CD4-positive, alpha-beta memory T cell (primary cell): ENCODE results near the gene ANKFN1. TPM values are rescaled to one million over a fixed set of nuclear protein-coding genes. Genes with fewer than 3 reads are reported as not detected.

Experiments
- CTCF ChIA-PET: fragments of 350-600 bp; sonication (Branson Sonifier 250); formaldehyde crosslinking; loops from one replicate; lab custom pipeline; 2021; ENCODE audit warnings: inconsistent platforms; ENCODE audit not compliant: partially characterized antibody; lab: Charles Lee
- POLR2A ChIA-PET: fragments of 350-600 bp; sonication (Branson Sonifier 250); formaldehyde crosslinking; loops from one replicate; lab custom pipeline; 2021; ENCODE audit not compliant: partially characterized antibody; lab: Charles Lee
- DNase-seq, 5 donors: peaks; one replicate each; pipeline versions ENCODE4 v3.0.0 to v3.0.0-alpha.2; 2020 to 2022; ENCODE audit warnings: mixed read lengths in 1 of 5
- H3K27ac ChIP-seq: one replicate; pipeline ENCODE4 v1.7.0; 2013; ENCODE audit warnings: low read depth, low read length
- H3K27me3 ChIP-seq: 2 replicates; pipeline ENCODE4 v1.7.0; 2013; ENCODE audit warnings: mild to moderate bottlenecking, low read length, moderate library complexity; ENCODE audit not compliant: insufficient read depth
- H3K36me3 ChIP-seq: 2 replicates; pipeline ENCODE4 v1.7.0; 2013; ENCODE audit warnings: mild to moderate bottlenecking, low read length, moderate library complexity; ENCODE audit not compliant: insufficient read depth
- H3K4me1 ChIP-seq: 2 replicates; pipeline ENCODE4 v1.7.0; 2013; ENCODE audit warnings: mild to moderate bottlenecking, low read length, moderate library complexity; ENCODE audit not compliant: insufficient read depth
- H3K4me3 ChIP-seq, 2 donors: one replicate each; pipeline ENCODE4 v1.7.0; 2013; ENCODE audit warnings: low read length in 2 of 2, mild to moderate bottlenecking in 1 of 2
- H3K9me3 ChIP-seq, 2 donors: one replicate each; pipeline ENCODE4 v1.7.0; 2013; ENCODE audit warnings: low read length in 2 of 2, control low read depth in 1 of 2; ENCODE audit not compliant: control insufficient read depth in 1 of 2
- H3K27ac Mint-ChIP-seq, 7 donors: one replicate each; pipeline ENCODE4 v1.8.0; 2020 to 2021; ENCODE audit warnings: mixed read lengths in 7 of 7, mild to moderate bottlenecking in 6 of 7, inconsistent platforms in 3 of 7, moderate library complexity in 3 of 7
- H3K27me3 Mint-ChIP-seq, 2 donors: one replicate each; pipeline ENCODE4 v1.8.0; 2020 to 2021; ENCODE audit warnings: mixed read lengths in 2 of 2
- H3K36me3 Mint-ChIP-seq, 2 donors: one replicate each; pipeline ENCODE4 v1.8.0; 2020 to 2021; ENCODE audit warnings: mixed read lengths in 2 of 2, inconsistent platforms in 1 of 2, mild to moderate bottlenecking in 1 of 2
- H3K4me1 Mint-ChIP-seq, 4 donors: one replicate each; pipeline ENCODE4 v1.8.0; 2020 to 2021; ENCODE audit warnings: mixed read lengths in 4 of 4, mild to moderate bottlenecking in 1 of 4
- H3K4me3 Mint-ChIP-seq, 8 donors: one replicate each; pipeline ENCODE4 v1.8.0; 2020 to 2021; ENCODE audit warnings: mixed read lengths in 8 of 8, mild to moderate bottlenecking in 7 of 8, moderate library complexity in 6 of 8, inconsistent platforms in 3 of 8
- H3K9me3 Mint-ChIP-seq, 8 donors: one replicate each; pipeline ENCODE4 v1.8.0; 2020 to 2021; ENCODE audit warnings: mixed read lengths in 8 of 8, mild to moderate bottlenecking in 5 of 8, inconsistent platforms in 3 of 8, moderate library complexity in 1 of 8
- intact Hi-C: fragments of 100-400 bp; cut with micrococcal nuclease; formaldehyde crosslinking; loops from one replicate; pipeline ENCODE4 v1.15.1; 2023
- polyA plus RNA-seq, 2 donors: library from polyadenylated mRNA; unstranded; fragments of 300-500 nt; fragmentation: Illumina TruSeq; gene quantifications; one replicate each; pipeline ENCODE4 v1.2.3, GENCODE V29; 2021
- total RNA-seq, 2 experiments: library from RNA; stranded (reverse); gene quantifications; one replicate each; pipeline ENCODE4 v1.2.3, GENCODE V29; 2021

Gene ANKFN1
- total and polyA plus RNA-seq, 4 experiments from 2014 or later = not detected

- H3K9me3 ChIP-seq = no peaks in the 10 kb centered on the region
- H3K4me3 Mint-ChIP-seq = no peak overlapping the region
- H3K4me1 ChIP-seq = no peaks in the 10 kb centered on the region
- no peak for DNase-seq
- ChIA-PET CTCF (no interaction called here), POLR2A (no interaction called here)
- intact Hi-C loops = no loop called here
- H3K27me3 Mint-ChIP-seq = peaks cover 6 to 9% of the 10 kb centered on the region in 2 donors
- no peak overlapping the region for H3K27ac ChIP-seq
- no peaks in the 10 kb centered on the region for H3K36me3 ChIP-seq
- no peak overlapping the region for H3K4me3 ChIP-seq
- no peaks in the 10 kb centered on the region for H3K4me1 Mint-ChIP-seq
- peaks cover 0 to 2% (median 0%) of the 10 kb centered on the region in 8 donors for H3K9me3 Mint-ChIP-seq
- no peak overlapping the region for H3K27ac Mint-ChIP-seq
- H3K27me3 ChIP-seq = no peaks in the 10 kb centered on the region
- no peaks in the 10 kb centered on the region for H3K36me3 Mint-ChIP-seq
Measured at GRCh38 chr17:56481659-56482058, 328.4 kb downstream of the ANKFN1 start.

- no peaks in the 10 kb centered on the region for H3K4me1 ChIP-seq
- Mint-ChIP-seq H3K36me3 (no peaks in the 10 kb centered on the region), H3K27ac (no peak overlapping the region), H3K9me3 (peaks cover 0 to 2% (median 0%) of the 10 kb centered on the region in 8 donors), H3K27me3 (peaks cover 6 to 9% of the 10 kb centered on the region in 2 donors), H3K4me3 (no peak overlapping the region), H3K4me1 (no peaks in the 10 kb centered on the region)
- no peak overlapping the region for H3K27ac ChIP-seq
- no peak overlapping the region for H3K4me3 ChIP-seq
- no peaks in the 10 kb centered on the region for H3K36me3 ChIP-seq
- ChIA-PET POLR2A (no interaction called here), CTCF (no interaction called here)
- no peak for DNase-seq
- no peaks in the 10 kb centered on the region for H3K9me3 ChIP-seq
- H3K27me3 ChIP-seq = no peaks in the 10 kb centered on the region
- intact Hi-C loops = no loop called here
Measured at GRCh38 chr17:56482229-56482628, 329.0 kb downstream of the ANKFN1 start.

- no peaks in the 10 kb centered on the region for H3K36me3 ChIP-seq
- ChIA-PET POLR2A (no interaction called here), CTCF (interaction anchor here (1.4 kb wide), 1 partner anchor 13 kb away, joined by 3 read pairs; no protein-coding TSS in a partner anchor)
- no peak for DNase-seq
- Mint-ChIP-seq H3K27ac (no peak overlapping the region), H3K4me3 (no peak overlapping the region), H3K27me3 (peaks cover 5 to 16% of the 10 kb centered on the region in 2 donors), H3K9me3 (no peaks in the 10 kb centered on the region), H3K36me3 (no peaks in the 10 kb centered on the region), H3K4me1 (no peaks in the 10 kb centered on the region)
- H3K9me3 ChIP-seq = no peaks in the 10 kb centered on the region
- intact Hi-C loops = no loop called here
- H3K27ac ChIP-seq = no peak overlapping the region
- H3K4me1 ChIP-seq = no peaks in the 10 kb centered on the region
- H3K4me3 ChIP-seq = no peak overlapping the region
- H3K27me3 ChIP-seq = no peaks in the 10 kb centered on the region
Measured at GRCh38 chr17:56486732-56487131, 333.5 kb downstream of the ANKFN1 start.

GRCh38 chr17:56488800-56489199 lies 335.5 kb downstream of the ANKFN1 start:
- no peaks in the 10 kb centered on the region for H3K36me3 ChIP-seq
- H3K4me1 ChIP-seq = no peaks in the 10 kb centered on the region
- ChIA-PET CTCF (no interaction called here), POLR2A (no interaction called here)
- no peak overlapping the region for H3K27ac ChIP-seq
- Mint-ChIP-seq H3K4me1 (no peaks in the 10 kb centered on the region), H3K27me3 (peaks cover 9 to 11% of the 10 kb centered on the region in 2 donors), H3K27ac (no peak overlapping the region), H3K9me3 (no peaks in the 10 kb centered on the region), H3K4me3 (no peak overlapping the region), H3K36me3 (no peaks in the 10 kb centered on the region)
- H3K4me3 ChIP-seq = no peak overlapping the region
- intact Hi-C loops = no loop called here
- DNase-seq = no peak
- H3K9me3 ChIP-seq = no peaks in the 10 kb centered on the region
- no peaks in the 10 kb centered on the region for H3K27me3 ChIP-seq

GRCh38 chr17:56489980-56490379 lies 336.7 kb downstream of the ANKFN1 start:
- H3K9me3 Mint-ChIP-seq = no peaks in the 10 kb centered on the region
- H3K4me3 Mint-ChIP-seq = no peak overlapping the region
- Histone ChIP-seq H3K36me3 (no peaks in the 10 kb centered on the region), H3K27ac (no peak overlapping the region), H3K9me3 (no peaks in the 10 kb centered on the region), H3K27me3 (no peaks in the 10 kb centered on the region), H3K4me3 (no peak overlapping the region), H3K4me1 (no peaks in the 10 kb centered on the region)
- H3K4me1 Mint-ChIP-seq = no peaks in the 10 kb centered on the region
- intact Hi-C loops = no loop called here
- ChIA-PET CTCF (no interaction called here), POLR2A (no interaction called here)
- H3K27ac Mint-ChIP-seq = no peak overlapping the region
- H3K27me3 Mint-ChIP-seq = peaks cover 9% of the 10 kb centered on the region in 2 donors
- no peaks in the 10 kb centered on the region for H3K36me3 Mint-ChIP-seq
- no peak for DNase-seq

GRCh38 chr17:56495556-56495955 lies 342.3 kb downstream of the ANKFN1 start:
- no peaks in the 10 kb centered on the region for H3K36me3 ChIP-seq
- no peak overlapping the region for H3K27ac ChIP-seq
- H3K9me3 ChIP-seq = no peaks in the 10 kb centered on the region
- H3K4me3 ChIP-seq = no peak overlapping the region
- H3K4me1 ChIP-seq = no peaks in the 10 kb centered on the region
- ChIA-PET POLR2A (no interaction called here), CTCF (no interaction called here)
- intact Hi-C loops = no loop called here
- H3K27me3 ChIP-seq = no peaks in the 10 kb centered on the region
- H3K36me3 Mint-ChIP-seq = no peaks in the 10 kb centered on the region
- peaks cover 5 to 10% of the 10 kb centered on the region in 2 donors for H3K27me3 Mint-ChIP-seq
- H3K27ac Mint-ChIP-seq = no peak overlapping the region
- DNase-seq = no peak
- peaks cover 0 to 1% (median 0%) of the 10 kb centered on the region in 8 donors for H3K9me3 Mint-ChIP-seq
- no peak overlapping the region for H3K4me3 Mint-ChIP-seq
- no peaks in the 10 kb centered on the region for H3K4me1 Mint-ChIP-seq

GRCh38 chr17:56497132-56497531 lies 343.9 kb downstream of the ANKFN1 start:
- Mint-ChIP-seq H3K27ac (no peak overlapping the region), H3K4me3 (no peak overlapping the region), H3K9me3 (peaks cover 0 to 1% (median 0%) of the 10 kb centered on the region in 8 donors), H3K4me1 (peaks cover 0 to 1% (median 0%) of the 10 kb centered on the region in 4 donors), H3K36me3 (no peaks in the 10 kb centered on the region), H3K27me3 (peaks cover 3 to 6% of the 10 kb centered on the region in 2 donors)
- H3K27me3 ChIP-seq = no peaks in the 10 kb centered on the region
- ChIA-PET CTCF (no interaction called here), POLR2A (interaction anchor here (1.0 kb wide), 1 partner anchor 219 kb away, joined by 3 read pairs; no protein-coding TSS in a partner anchor)
- intact Hi-C loops = no loop called here
- no peak overlapping the region for H3K27ac ChIP-seq
- H3K4me3 ChIP-seq = no peak overlapping the region
- no peaks in the 10 kb centered on the region for H3K36me3 ChIP-seq
- DNase-seq = no peak
- H3K4me1 ChIP-seq = no peaks in the 10 kb centered on the region
- no peaks in the 10 kb centered on the region for H3K9me3 ChIP-seq
